Hindlimb muscle (tissue), 1 donor: Measurements from ENCODE around the gene BCR. TPM values are rescaled to one million over a fixed set of nuclear protein-coding genes. Genes with fewer than 3 reads are reported as not detected.
"Not testable (repeated sequence)": the region's sequence is repeated elsewhere in the genome, so short reads cannot be mapped to it uniquely, and the experiment has no call there.

Experiments
- DNase-seq: peaks from one replicate; pipeline ENCODE4 v3.0.0-alpha.2; 2013
- polyA plus RNA-seq: library from polyadenylated mRNA; unstranded; fragments of 120-200 nt; gene quantifications from one replicate; pipeline ENCODE4 v1.2.1, GENCODE V29; 2013; ENCODE audit not compliant: insufficient read length

Gene BCR
- polyA plus RNA-seq, 1 donor: 18.6 TPM

DNA sequence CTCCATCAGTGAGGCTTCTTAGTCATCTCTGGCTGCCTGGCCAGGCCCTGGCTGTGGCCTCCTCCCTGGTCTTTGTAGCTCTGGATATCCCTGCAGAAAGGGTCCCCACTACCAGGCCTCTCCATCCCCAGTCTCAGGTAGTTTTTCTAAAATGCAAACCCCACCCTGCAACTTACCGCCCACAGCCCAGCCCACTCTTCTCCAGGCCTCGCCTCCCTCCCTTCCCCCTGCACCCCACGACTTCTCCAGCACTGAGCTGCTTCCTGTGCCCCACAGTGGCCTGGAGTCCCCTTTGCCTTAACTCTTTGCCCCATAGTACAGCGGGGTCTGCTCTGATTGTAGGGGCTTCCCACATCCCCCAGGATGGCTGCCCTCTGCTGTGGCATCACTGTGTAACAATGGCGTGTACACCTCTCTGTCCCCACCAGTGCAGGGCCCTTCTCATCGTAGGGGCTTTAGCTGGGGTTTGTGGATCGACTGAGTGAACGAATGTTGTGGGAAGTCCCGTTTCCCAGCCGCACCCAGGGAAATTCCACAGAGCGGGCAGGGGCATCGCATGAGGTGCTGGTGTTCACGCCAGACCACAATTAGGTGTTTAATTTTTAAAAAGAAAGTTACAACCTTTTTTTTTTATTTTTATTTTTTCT is 111.6 kb downstream of the BCR start:
- DNase-seq: no peak

DNA sequence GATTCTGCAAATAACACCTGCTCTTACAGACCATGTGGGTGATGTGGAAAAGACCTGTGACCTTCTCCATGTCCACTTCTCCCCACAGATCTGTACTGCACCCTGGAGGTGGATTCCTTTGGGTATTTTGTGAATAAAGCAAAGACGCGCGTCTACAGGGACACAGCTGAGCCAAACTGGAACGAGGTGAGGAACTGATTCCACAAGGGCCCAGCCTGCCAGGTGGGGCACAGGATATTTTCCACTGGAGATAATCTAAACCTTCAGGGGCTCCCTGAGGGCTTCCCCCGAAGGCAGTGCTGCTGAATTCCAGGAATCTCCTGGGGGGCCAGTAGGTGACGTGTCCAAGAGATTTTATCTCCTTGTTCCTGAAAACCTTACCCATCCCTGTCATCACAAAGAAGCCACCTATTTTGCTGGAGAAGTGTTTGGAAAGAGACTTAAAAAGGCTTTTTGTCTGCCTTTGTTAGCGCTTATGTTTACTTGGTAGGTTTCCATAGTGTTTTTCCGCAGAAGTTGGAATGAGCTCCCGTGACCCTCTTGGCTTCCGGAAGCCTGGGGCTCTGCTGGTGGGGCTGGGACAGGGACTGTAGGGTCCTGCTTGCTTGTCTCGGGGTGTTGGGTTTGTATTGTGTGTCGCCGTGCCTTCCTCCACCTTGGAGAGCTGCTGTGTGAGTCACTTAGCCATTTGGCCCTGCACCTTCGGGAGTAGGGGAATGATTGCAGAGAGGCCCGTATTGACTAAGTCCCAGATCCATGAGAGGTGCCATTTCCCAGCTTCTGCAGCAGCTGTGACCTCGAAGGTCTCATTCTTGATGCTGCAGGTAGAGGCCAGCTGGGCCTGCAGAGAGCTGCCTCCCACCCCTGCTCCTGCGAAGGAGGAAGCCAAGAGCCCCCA is 112.4 kb downstream of the BCR start:
- no peak for DNase-seq

DNA sequence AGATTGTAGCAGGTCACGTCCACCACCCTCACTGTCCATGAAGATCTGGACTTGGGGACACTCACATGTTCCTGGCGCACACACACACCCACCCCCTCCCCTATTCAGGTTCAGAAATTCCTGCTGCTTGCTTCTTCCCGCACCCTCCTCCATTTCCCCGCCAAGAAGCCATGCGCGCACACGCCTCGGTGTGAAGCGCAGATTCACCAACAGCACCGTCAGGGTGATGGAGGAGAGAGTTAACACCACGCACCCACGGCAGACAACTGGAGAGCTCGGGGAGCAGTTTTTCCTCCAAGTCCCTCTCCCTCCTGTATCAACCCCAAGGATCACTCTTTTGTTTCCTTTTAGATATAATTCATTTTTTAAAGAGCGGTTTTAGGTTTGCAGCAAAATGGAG is 113.4 kb downstream of the BCR start:
- DNase-seq: no peak

DNA sequence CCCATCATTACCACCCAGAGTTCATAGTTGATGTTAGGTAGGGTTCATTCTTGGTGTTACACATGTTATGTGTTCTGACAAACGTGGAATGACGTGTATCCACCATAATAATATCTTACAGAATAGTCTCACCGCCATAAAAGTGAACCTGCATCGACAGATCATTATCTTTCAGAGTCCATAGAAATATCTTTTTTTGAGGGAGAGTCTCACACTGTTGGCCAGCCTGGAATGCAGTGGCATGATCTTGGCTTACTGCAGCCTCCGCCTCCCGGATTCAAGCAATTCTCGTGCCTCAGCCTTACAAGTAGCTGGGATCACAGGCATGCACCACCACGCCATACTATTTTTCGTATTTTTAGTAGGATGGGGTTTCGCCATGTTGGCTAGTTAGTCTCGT is 113.9 kb downstream of the BCR start:
- no peak for DNase-seq

DNA sequence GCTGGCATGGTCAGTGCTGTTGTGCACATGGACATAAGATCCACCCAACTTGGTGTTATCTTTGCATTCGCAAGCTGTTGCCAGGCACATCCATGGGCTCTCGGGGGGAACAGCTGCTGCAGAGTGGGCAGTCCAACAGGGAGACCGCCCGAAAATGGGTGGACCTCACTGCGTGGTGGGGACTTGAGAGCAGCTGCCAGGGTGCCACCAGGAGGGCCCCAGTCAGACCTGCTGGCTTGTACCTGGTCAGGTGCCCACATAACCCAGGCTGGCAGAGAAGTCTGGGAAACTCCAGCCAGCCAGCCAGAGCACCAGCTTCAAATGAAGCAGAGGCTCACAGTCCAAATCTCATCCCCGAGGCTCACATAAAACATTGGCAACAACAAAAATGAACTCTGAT is 120.2 kb downstream of the BCR start:
- no peak for DNase-seq

DNA sequence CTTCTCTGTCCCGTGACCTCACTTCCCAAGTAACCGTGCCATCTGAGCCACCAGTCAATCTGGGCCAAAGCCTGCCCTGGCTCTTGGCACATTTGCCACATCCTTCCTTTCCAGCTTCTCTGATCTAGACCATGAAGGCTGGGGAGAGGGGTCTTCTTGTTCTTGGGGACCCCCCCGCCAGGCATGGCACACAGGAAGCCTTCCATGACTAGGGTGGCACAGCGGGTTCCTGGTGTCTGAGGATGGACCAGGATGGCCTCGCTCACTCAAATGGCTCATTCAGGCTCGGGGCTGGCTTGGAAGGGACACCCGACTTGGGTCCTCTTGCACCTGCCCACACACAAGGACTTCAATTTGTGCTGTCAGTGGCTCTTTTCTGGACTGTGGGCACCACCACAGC is 121.3 kb downstream of the BCR start:
- DNase-seq: no peak

DNA sequence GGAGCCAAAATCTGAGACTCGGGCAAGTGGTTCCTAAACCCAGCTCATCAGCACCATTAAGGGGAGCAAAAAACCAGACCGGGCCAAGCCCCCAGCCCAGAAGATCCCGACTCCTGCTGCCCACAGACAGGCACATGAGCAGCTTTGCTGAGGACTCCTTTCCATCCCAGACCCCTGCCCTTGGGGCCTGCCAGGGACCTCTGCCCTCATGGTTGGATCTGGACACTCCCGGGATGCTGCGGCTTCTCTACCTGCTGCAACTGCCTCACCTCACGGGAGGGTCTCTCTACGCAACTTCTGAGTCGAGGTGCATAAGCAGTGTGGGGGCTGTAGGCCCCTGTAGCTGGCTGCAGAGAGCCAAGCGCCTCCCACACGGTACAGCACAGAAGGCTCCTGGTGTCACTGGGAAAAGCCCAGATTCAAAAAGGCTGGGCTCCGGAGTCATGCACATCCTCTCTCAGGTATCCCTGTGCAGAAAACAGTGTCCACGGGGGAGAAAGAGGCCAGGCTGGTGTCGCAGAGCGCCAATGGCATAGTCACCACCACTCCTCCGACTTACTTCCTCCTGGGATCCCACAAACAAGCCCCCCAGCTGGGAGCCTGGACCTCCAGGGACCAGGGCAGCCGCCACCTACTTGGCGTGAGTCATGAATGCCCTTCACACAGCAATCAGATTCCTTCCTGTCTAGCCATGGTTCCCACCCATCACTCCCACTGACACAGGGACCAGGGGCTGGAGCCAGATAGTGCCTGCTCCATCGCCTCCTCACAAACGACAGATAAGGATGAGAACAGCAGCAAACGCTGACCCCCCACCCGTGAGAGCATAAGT is 122.1 kb downstream of the BCR start:
- DNase-seq: no peak

DNA sequence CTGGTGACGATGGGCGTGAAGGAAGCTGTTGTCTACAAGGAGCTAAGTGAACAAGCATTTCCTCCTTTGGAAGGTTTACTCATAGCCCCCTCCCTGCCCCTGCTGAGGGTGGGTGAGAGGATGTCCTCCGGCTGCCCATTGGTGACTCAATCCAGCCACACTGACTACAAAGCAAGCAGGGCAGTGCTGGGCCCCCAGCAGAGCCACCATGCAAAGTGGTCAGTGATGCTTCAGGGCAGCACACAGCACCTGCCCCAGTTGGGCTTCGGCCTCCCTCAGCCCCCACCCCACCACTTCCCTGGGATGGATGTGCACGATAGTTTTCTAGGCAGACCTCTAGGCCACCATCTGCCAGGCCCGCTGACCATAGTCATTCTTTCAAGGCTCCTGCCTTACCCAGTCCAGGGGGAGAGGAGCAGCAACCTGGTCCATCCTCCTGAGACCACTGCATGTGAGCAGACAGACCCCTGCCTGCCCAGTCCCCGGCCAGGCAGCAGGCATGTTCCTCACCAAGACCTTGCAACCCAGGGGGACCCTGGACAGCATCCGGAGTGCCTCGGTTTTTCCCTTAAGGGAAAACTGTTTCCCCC is 125.1 kb downstream of the BCR start:
- DNase-seq: no peak

DNA sequence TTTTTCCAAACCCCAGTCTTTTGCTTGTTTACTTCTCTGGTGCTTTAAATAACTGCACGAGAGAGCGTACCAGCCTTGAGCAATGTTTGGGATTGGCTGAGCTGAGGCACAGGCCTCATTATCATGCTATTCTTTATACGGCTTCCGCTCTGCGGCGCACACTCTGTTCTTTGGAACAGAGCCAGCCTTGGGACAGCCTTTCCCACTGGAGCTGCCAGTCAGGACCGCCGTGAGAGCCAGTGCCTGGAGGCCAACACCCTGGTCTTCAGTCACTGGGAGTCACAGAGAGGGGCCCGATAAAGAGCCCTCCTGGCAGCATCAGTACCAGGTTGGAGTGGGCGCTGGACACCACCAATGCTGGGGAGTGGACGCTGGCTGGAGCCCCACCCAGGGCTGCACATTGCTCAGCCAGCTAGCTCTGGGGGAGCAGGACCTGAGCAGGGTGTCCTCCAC is 125.6 kb downstream of the BCR start:
- no peak for DNase-seq

DNA sequence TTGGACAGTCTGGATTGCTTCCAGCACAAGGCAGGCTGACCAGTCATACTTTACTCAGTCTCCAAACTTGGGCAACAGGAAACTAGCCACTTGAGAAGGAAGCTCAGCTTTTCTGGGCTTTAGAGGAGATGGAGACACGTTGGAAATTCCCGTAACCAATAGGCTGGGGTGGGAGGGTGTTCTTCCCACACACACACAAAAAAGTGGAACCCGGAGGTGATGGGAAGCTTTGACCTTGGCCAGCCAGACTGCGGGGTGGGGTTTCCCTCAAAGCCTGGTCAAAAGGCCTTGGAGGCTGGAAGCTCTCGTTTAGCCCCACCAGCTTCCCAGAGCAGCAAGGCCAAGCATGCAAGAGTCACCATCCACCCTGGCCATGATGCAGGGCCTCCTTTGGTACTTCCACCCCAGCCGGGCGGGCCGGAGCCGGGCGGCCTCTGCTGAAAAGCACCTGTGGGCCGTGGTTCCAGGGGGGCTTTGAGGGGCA is 126.2 kb downstream of the BCR start:
- DNase-seq: no peak

DNA sequence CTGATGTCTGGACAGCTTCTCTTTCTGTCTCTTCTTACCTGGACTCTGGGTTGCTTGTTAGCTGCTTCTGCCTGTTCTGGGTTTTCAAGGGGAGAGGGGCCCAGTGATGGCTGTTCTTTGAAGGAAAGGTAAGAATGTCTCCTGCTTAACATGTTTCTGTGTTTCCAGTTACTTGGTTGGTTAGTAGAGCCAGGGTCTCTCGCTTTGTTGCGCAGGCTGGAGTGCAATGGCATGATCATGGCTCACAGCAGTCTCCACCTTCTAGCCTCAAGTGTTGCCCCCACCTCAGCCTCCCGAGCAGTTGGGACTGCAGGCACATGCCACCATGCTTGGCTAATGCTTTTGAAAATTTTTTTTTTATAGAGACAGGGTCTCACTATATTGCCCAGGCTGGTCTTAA is 126.6 kb downstream of the BCR start:
- no peak for DNase-seq

DNA sequence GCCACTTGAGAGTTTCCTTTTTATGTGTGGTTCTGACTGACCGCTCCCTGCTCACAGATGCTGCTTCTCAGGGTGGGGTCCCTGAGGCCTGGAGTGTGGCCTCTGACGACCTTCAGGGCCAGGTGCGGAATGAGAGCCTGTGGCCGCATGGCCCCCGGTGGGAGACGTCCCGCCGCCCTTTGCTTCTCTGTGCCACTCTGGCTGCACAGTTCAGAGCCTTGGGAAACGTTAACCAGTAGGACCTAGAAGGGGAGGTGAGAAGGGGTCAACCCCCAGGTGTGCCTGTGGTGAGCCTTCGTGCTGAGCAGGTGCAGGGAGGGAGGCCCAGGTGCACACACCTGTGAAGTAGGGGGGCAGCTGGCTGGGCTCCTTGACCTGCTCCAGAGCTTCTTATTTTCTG is 127.2 kb downstream of the BCR start:
- DNase-seq: not testable (repeated sequence)

DNA sequence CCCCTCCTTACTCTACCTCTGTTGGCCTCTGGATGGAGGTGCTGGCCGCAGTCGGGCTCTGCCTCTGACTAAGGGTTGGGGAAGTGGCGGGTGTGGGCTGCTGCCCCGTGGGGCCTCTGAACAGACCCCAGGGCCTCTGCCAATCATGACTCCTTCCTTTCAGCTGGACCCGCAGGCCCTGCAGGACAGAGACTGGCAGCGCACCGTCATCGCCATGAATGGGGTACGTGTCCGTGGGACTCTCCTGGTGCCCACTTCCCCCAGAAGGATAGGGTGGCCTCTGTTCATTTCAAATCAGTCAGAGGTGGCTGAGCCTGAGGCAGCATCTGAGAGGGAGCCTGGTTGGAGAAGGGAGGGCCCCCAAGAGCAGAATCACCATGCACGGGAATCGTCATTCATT is 129.0 kb downstream of the BCR start:
- DNase-seq: not testable (repeated sequence)

DNA sequence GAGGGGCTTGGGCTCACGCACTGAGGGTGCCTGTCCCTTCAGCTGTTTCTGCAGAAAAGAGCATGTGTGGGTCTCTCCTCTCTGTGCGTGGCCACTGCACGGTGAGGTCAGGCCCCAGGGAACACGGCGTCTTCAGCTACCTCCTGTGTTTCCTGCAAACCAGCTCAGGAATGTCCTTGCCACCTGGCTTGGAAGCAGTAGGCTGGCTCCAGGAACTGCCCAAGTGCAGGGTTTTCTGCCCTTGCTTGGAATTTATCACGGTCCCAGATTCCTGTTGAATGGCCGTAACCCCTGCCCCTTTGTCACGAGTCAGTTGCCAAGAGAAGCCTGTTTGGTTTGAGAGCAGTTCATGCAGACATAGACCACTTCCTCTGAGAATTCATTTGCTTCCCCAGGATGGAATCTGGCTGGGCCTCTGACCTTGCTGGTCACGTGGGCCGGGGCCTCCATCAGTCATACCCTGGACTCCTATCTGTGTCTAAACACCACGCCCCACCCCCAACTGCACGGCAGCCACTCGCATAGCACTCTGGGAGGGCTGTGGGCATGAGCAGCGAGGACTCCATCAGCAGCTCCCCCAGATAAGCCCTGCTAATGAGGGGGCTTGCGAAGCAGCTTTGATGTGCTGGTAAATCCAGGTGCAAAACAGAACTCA is 130.3 kb downstream of the BCR start:
- not testable (repeated sequence) for DNase-seq

DNA sequence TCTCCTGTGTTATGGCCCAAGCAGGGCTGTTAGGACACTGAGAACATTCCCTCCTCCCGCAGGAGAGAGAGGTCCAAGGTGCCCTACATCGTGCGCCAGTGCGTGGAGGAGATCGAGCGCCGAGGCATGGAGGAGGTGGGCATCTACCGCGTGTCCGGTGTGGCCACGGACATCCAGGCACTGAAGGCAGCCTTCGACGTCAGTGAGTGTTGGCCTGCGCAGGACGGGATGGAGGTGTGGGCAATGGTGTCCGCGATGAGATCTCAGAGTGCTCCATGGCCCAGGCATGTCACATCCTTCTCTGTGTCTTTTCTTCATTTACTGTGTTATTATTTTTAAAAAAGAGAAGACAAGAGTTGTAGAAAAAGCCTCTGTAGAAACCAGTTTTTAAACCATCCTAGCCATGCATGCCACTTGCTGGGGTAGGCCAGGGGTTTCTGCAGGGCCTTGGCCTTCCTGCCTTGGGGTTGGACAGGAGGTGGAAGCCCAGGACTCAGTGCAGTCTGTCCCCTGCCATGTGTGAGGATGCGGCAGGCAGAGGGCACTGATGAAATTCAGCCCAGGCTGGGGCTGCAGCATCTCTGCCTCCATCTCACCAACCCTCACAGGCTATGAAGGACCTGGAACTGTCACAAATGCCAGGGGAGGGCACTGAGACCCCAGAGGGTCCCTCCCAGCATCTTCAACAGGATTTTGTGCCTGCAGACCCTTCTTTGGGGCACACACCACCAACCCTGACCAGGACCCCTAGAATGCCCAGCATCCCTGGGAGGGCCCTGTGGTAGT is 131.5 kb downstream of the BCR start:
- DNase-seq: not testable (repeated sequence)

DNA sequence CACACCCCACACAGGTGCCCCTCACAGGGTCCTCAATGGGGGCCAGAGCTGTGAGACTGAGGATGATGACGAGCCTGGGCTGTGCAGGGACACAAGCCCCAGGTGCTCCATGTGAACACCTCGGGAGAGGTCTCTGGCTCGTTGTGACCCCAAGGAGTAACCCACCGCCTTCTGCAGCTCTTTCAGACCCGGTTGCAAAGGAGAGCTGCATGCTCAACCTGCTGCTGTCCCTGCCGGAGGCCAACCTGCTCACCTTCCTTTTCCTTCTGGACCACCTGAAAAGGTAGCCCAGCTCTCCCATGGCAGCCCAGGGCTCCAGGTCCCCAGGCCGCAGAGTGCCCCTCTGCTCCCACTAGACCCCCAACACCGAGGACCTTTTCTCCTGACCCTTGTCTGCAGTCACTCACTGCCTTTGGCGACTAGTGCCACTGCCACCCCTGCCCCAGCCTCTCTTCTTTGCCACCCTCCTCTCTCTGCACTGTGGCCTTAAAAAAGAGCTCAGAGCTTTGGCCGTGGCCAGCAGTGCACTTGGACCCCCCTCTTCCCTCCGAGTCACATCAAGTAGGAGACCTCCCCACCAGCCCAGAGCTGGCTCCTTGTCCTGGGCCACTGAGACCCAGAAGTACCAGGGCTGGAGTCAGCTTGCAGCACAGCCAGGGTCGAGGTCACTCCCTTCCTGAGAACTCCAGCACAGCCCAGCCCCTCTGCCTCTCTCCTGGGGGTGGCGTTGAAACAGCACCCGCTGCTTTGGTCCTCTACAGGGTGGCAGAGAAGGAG is 133.7 kb downstream of the BCR start:
- DNase-seq: no peak

DNA sequence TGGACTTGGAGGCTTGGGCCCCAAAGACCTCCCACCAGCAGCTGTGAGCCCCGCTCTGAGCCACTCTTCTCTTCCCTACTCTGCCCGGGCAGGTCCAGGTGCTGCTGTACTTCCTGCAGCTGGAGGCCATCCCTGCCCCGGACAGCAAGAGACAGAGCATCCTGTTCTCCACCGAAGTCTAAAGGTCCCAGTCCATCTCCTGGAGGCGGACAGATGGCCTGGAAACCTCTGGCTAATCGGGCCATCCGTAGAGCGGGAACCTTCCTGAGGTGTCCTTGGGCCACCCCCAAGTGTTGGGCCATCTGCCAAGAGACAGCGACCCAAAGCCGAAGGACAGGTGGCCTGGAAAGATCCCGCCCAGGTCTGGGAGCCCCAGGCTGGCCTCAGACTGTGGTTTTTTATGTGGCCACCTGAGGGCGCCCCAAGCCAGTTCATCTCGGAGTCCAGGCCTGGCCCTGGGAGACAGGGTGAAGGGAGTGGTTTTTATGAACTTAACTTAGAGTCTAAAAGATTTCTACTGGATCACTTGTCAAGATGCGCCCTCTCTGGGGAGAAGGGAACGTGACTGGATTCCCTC is 135.1 kb downstream of the BCR start:
- DNase-seq: peak; percentile 47

DNA sequence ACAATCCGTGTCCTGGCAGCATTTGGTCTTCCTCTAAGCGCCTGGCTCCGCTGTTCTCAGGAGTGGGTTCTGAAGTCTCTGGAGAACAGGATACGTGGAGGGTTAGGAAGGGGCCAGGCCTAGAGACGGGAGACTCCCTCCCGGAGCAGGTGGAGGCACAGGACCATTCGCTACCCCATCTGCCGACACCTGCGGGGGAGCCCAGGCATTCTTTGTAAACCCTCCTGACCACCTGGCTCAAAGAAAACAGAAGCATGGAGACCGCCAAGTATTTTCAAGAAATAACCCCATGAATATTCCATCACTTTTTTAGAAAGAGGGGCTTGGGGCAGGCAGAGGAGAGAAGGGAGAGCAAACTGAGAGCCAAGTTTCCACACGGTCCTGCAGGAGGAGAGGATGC is 136.3 kb downstream of the BCR start:
- not testable (repeated sequence) for DNase-seq

DNA sequence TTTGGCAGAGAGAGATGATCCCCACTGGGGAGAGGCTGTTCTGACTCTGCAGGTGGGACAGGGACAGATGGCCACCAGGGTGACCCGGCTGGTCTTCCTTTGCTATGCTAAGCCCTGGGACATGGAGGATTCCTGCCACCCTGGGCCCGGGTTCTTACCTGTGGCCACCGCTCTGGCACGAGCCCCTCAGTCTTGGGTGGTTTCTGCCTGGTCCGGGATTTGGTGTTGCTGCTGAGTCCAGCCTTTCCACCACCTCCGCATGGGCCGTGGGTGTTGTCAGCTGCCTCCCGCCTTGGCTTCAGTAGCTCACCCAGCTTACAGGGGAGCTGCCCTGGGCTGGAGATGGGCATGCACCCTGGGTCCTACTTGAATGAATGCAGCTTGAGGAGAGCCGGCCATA is 138.0 kb downstream of the BCR start:
- DNase-seq: not testable (repeated sequence)
